Activated B cell treated with CpG ODN at 0.5 μM for 24 hours (primary cell): ENCODE data around the gene SLC45A3. TPM values are rescaled to one million over a fixed set of nuclear protein-coding genes. Genes with fewer than 3 reads are reported as not detected.

ENCODE experiments used
- ATAC-seq: fragments of 200-7000 bp; cut with Tn5 transposase; one replicate; pipeline ENCODE4 v1.10.0; 2021; ENCODE audit warnings: low read depth, mild to moderate bottlenecking, moderate library complexity
- CTCF ChIA-PET: fragments of 350-600 bp; sonication (Branson Sonifier 250); formaldehyde crosslinking; loops from one replicate; lab custom pipeline; 2021; ENCODE audit warnings: antibody characterized with exemption; lab: Charles Lee
- POLR2A ChIA-PET: fragments of 350-600 bp; sonication (Branson Sonifier 250); formaldehyde crosslinking; loops from one replicate; lab custom pipeline; 2021; ENCODE audit warnings: antibody characterized with exemption; lab: Charles Lee
- DNase-seq: peaks from one replicate; pipeline ENCODE4 v3.0.0; 2022
- H3K27ac Mint-ChIP-seq: one replicate; pipeline ENCODE4 v1.8.0; 2020; ENCODE audit warnings: mixed read lengths
- H3K27me3 Mint-ChIP-seq: one replicate; pipeline ENCODE4 v1.8.0; 2021; ENCODE audit warnings: mixed read lengths
- H3K36me3 Mint-ChIP-seq: one replicate; pipeline ENCODE4 v1.8.0; 2021; ENCODE audit warnings: low read depth, mixed read lengths
- H3K4me1 Mint-ChIP-seq: one replicate; pipeline ENCODE4 v1.8.0; 2021; ENCODE audit warnings: mixed read lengths
- H3K4me3 Mint-ChIP-seq: one replicate; pipeline ENCODE4 v1.8.0; 2020; ENCODE audit warnings: mild to moderate bottlenecking, mixed read lengths
- H3K9me3 Mint-ChIP-seq: one replicate; pipeline ENCODE4 v1.8.0; 2020; ENCODE audit warnings: mixed read lengths
- CTCF ChIP-seq: fragments of 200-600 bp; IDR thresholded peaks from one replicate; pipeline ENCODE4 v1.8.0; 2022; ENCODE audit warnings: antibody characterized with exemption, mild to moderate bottlenecking
- intact Hi-C: fragments of 100-400 bp; cut with micrococcal nuclease; formaldehyde crosslinking; loops from one replicate; pipeline ENCODE4 v1.15.1; 2024
- total RNA-seq: library from RNA; stranded (reverse); gene quantifications from 2 replicates; pipeline ENCODE4 v1.2.3, GENCODE V29; 2022

SLC45A3 gene
- total RNA-seq, 1 donor from 2014 or later = 7.4 TPM

- peaks cover 80% of the 10 kb centered on the region for H3K36me3 Mint-ChIP-seq
Observed at GRCh38 chr1:205719015-205719414, 38.7 kb upstream of the SLC45A3 start.

GRCh38 chr1:205716371-205717132 is 36.2 kb upstream of the SLC45A3 start:
- ChIA-PET POLR2A (no interaction called here), CTCF (no interaction called here)
- H3K36me3 Mint-ChIP-seq = peaks cover 70% of the 10 kb centered on the region
- no peak overlapping the region for H3K4me3 Mint-ChIP-seq
- DNase-seq = no peak
- ATAC-seq = no peak
- H3K27me3 Mint-ChIP-seq = no peaks in the 10 kb centered on the region
- intact Hi-C loops = no loop called here
- TF ChIP-seq CTCF = no peak
- peaks cover 5% of the 10 kb centered on the region for H3K4me1 Mint-ChIP-seq
- H3K27ac Mint-ChIP-seq = peak overlapping the region; percentile 0
- peaks cover 3% of the 10 kb centered on the region for H3K9me3 Mint-ChIP-seq

More at GRCh38 chr1:205719015-205719414, 38.7 kb upstream of the SLC45A3 start:
- ChIA-PET CTCF (no interaction called here), POLR2A (no interaction called here)
- no peak overlapping the region for H3K27ac Mint-ChIP-seq
- peaks cover 3% of the 10 kb centered on the region for H3K9me3 Mint-ChIP-seq
- no peak overlapping the region for H3K4me3 Mint-ChIP-seq
- peaks cover 5% of the 10 kb centered on the region for H3K4me1 Mint-ChIP-seq
- TF ChIP-seq CTCF = no peak
- intact Hi-C loops = no loop called here
- H3K27me3 Mint-ChIP-seq = no peaks in the 10 kb centered on the region
- DNase-seq = no peak
- no peak for ATAC-seq

- POLR2A ChIA-PET = interaction anchor here (0.5 to 1.4 kb wide), 3 partner anchors 49 to 402 kb away, joined by 4 to 6 read pairs (median 5); no protein-coding TSS in a partner anchor
- peak; percentile 45 for ATAC-seq
Observed at GRCh38 chr1:205715628-205716027, 35.3 kb upstream of the SLC45A3 start.

GRCh38 chr1:205714906-205715246 is 34.6 kb upstream of the SLC45A3 start:
- H3K4me3 Mint-ChIP-seq = no peak overlapping the region
- ChIA-PET POLR2A (interaction anchor here (1.1 to 1.4 kb wide), 2 partner anchors 48 to 60 kb away, joined by 4 to 5 read pairs; no protein-coding TSS in a partner anchor), CTCF (interaction anchor here (0.8 to 16.4 kb wide), 5 partner anchors 23 to 262 kb away, joined by 3 to 628 read pairs (median 5); no protein-coding TSS in a partner anchor)
- no peaks in the 10 kb centered on the region for H3K9me3 Mint-ChIP-seq
- DNase-seq (no peak), ATAC-seq (no peak)
- intact Hi-C loops = loop anchor here (5.0 kb wide), 2 partner anchors 32 to 402 kb away; partner anchors contain the start of gene AVPR1B
- H3K27ac Mint-ChIP-seq = peak overlapping the region; percentile 11
- no peaks in the 10 kb centered on the region for H3K27me3 Mint-ChIP-seq
- H3K36me3 Mint-ChIP-seq = peaks cover 53% of the 10 kb centered on the region
- TF ChIP-seq CTCF = no peak
- peaks cover 16% of the 10 kb centered on the region for H3K4me1 Mint-ChIP-seq

More at GRCh38 chr1:205715628-205716027, 35.3 kb upstream of the SLC45A3 start:
- no peak for DNase-seq
- no peak for TF ChIP-seq CTCF
- CTCF ChIA-PET = interaction anchor here (2.1 to 16.4 kb wide), 2 partner anchors 53 to 262 kb away, joined by 7 to 628 read pairs; no protein-coding TSS in a partner anchor
- H3K9me3 Mint-ChIP-seq = peaks cover under 1% of the 10 kb centered on the region
- intact Hi-C loops = no loop called here
- H3K27ac Mint-ChIP-seq = no peak overlapping the region
- peaks cover 14% of the 10 kb centered on the region for H3K4me1 Mint-ChIP-seq
- no peak overlapping the region for H3K4me3 Mint-ChIP-seq
- peaks cover 61% of the 10 kb centered on the region for H3K36me3 Mint-ChIP-seq
- H3K27me3 Mint-ChIP-seq = no peaks in the 10 kb centered on the region
